Mucosa of gallbladder (tissue), 1 donor: ENCODE data around the gene HOXB5. TPM values are rescaled to one million over a fixed set of nuclear protein-coding genes. Genes with fewer than 3 reads are reported as not detected.

ENCODE experiments used
- DNase-seq: peaks from one replicate; pipeline ENCODE4 v3.0.0-alpha.2; 2020; ENCODE audit warnings: low spot score
- total RNA-seq: library from RNA; stranded (reverse); gene quantifications from one replicate; pipeline ENCODE4 v1.2.1, GENCODE V29; 2021
- donor health status: DM: no; HTN: no; CAD: no.

HOXB5 gene
- total RNA-seq, 1 donor from 2014 or later: 0.49 TPM

DNA sequence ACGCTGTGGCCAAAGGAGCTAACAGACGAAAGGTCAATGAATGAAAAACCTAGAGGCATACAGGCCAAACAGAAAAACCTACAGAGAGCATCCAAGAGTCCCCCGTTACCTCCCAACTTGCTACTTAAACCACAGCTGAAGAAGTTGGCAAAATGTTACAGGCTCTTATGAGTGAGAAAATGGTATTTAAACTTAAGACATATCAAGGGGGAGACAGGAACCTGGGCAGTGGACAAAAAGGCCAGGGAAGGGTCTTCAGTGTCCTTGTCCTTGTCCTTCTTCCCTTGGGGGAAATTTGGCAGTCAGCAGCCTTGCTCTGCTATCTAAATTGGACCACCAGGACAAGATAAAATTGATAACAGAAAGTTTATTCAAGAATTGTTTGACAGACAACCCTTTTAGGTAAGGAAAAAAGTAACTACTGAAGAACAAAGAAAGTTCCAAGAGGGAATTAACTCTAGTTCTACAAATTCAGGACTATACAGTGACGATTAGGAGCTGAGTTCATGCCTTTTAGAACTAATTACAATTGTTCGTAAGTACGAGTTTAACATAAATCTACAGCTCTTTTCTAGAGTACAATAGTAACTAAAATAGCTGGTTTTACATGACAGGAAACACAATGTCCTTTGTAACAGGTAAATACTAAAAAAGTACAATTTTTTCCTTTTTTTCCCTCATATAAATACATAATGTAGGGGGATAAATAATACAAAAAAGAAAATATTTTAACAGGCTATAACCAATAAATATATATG is 44.9 kb downstream of the HOXB5 start:
- no peak for DNase-seq

- DNase-seq: no peak
Measured at GRCh38 chr17:48547808-48548522, 45.6 kb downstream of the HOXB5 start.

GRCh38 chr17:48546924-48547807 is 46.4 kb downstream of the HOXB5 start:
- DNase-seq: no peak

DNA sequence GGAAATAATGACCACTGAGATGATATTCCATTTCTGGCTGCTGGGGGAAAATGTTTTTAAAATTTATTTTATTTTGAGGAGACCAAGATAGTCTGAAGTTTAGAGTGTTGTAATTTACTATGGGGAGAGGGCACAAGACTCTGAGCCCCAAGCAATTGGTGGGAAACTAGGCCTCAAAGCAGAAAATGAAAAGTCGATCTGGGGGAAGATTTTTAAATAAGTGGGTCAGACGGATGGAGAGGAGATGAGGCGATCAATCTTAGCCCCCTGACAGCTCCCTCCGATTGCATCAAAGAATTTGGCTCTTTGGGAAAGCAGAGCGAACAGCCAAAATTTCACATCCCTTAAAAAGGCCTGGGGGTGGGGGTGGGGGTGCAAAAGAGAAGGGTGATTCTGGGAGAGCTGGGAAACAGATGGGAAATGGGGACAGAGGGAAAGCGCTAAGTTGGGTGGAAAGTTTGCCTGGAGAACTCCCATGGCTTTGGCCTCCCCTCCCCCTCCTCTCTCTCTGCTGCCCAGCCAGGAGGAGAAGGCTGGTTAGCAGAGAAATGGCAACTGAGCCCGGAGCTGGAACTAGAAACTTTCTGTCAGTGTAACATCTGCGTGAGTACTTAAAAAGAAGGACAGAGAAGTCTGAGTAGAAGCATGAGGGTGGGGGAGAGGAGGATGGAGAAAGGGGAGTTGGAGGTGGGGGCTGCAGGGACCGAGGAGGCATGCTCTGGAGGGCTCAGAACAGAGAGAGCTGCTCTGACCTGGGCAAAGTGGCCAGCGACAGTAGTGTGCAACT is 47.2 kb downstream of the HOXB5 start:
- no peak for DNase-seq

DNA sequence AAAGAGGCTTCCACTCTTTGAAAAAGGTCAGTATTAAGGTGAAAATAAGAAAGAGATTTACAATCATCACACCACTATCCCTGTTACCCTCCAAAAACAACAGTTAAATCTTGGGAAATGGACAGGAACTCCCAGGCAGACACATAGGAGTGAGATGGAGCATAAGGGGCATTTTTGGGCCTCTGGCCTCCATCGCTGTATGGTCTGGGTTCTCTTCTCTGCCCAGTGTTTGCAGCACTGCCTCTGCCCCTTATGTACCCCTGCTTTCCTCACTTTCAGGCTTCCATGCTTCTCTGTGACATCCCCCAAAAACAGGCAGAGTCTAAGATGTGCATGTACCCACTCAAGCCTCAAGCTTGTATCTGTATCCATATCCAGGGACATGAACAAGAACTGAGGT is 48.0 kb downstream of the HOXB5 start:
- no peak for DNase-seq

DNA sequence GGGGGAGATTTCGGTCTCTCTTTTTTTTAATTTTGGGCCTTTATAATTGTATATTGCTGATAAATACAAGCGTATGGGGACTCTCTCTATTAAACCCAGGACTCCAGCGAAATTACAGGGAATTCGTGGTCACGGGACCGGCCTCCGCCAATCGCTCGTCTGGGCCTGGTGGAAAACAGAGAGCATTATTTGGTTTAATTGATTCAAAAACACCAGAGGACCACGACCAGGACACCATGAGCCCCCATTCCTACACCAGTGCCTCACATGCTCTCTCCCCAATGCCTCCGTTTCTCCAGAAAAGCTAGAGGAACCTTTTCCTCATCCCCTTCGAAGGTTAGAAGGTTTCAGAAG is 48.6 kb downstream of the HOXB5 start, which contains the start of gene HOXB2:
Gene HOXB2 (minus strand): TSS at position 88 of the 354 bp plus-strand sequence. CDS start 198 bp downstream, outside the sequence.
- no peak for DNase-seq

DNA sequence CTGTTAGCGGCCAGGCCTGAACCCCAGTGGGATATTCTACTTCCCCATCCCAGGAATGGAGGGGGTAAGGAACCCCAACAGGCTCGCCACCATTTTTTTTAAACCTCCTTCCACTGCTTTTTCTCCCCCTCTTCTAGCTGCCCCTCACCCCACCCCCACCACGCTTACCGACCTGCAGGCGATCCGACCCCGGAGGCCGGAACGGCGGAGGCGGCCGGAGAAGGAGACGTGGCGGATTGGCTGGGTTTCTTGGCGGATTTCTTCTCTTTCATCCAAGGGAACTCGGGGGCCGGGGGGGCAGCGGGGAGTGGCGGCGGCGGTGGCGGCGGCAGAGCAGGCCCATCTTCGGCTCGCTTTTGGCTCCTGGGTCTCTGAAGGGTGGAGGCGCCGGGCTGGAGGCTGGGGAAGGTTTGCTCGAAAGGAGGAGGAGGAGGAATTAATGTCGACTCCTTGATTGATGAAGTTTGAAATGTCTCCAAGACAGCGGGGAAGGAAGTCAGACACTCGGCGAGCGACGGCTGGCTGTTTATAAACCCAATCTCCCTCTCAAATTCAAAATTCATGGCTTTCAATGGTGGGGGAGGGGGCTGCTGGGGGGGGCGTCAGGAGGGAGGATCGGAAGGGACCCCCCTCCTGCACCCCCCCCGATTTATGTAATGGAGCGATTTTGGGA is 49.1 kb downstream of the HOXB5 start:
- peak; percentile 80 for DNase-seq

- DNase-seq: no peak
Measured at GRCh38 chr17:48543854-48544348, 49.7 kb downstream of the HOXB5 start.

DNA sequence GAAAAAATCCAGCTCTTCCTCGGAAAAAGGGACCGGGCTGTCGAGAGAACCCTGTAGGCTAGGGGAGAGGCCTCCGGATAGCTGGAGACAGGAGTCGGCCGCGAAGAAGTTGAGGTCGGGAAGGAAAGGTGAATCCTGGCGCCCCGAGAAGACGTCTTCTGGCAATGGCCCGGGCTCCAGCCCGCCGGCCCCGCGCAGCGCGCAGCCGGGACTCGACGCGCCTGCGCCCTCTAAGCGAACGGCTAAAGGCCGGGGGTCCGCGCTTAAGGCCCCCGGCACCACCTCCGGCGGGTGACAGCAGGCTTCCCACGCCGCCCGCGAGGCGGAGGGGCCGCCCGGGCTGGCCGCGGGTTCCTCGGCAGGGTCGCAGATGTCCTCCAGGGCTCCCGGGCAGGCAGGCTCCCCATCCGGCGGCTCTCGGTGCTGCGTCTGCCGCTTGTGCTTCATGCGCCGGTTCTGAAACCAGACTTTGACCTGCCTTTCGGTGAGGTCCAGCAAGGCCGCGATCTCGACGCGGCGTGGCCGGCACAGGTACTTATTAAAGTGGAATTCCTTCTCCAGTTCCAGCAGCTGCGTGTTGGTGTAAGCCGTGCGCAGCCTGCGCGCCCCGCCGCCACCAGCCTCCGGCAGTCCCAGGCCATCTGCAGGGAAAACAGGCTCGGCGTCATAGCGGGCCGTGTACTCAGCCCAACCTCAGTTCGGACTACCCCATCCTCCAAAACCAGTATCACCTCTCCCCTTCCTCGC is 50.3 kb downstream of the HOXB5 start:
- no peak for DNase-seq

GRCh38 chr17:48542698-48543106 is 50.9 kb downstream of the HOXB5 start:
- DNase-seq: no peak

DNA sequence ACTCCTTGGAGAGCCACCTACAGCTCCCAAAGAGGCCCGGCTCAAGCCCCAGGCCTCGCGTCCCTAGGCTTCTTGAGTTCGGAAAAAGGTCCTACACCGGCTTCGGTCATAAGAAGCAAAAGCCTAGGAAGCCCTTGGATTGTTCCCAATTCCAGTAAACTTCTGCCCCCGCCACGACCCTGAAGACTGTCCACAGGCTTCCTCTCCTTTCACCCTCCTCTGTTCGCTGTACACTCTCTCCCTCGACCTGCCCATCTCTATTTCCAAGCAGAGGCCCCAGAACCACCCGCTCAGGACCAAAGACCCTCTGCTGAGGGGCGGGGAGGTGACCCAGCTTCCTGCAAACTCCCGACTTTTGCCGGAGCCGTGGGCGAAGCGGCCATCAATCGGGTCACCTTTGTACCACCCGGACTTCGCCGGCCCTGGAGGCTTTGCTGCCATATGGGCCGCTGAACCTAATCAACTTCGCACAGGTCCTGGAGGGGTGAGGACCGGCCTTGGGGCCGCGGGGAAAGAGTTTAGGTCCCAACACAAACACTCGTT is 51.4 kb downstream of the HOXB5 start:
- no peak for DNase-seq

DNA sequence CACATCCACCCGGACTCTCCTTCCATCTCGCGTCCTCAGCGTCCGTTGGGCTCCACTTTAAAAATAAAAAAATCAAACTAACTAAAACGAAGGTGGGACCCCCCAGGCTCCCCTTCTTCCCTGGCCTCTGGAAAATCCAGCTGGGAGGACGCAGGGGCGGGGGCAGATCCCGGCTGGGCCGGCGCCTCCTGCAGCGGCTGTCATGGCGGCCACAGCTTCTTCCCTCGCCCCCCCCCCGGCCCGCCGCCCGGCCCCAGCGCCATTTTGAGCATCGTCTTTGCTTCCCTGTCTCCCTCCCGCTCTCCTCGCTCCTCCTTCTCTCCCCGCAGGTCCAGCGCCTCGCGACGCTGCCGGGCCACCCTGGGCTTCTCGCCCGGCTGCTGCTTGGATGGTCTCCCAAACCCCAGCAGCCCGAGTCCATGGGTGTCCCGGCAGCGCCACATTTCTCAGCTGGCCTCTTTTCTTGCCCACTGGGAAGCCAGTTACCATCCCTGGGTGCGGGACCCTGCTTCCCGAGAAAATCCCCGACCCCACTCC is 51.9 kb downstream of the HOXB5 start:
- DNase-seq: peak; percentile 58

Other genes with a start within 250 kb of the HOXB5 start
- 5.4 TPM for gene SKAP1, start 163.6 kb downstream of the HOXB5 start, total RNA-seq
- gene HOXB1, start 62.8 kb downstream of the HOXB5 start, total RNA-seq: not detected
- 23.4 TPM for gene HOXB2, start 48.7 kb downstream of the HOXB5 start, total RNA-seq
- 6.4 TPM for gene HOXB4, start 15.4 kb downstream of the HOXB5 start, total RNA-seq
- 17.2 TPM for gene HOXB3, start 3.5 kb downstream of the HOXB5 start, total RNA-seq
- 2.0 TPM for gene HOXB6, start 11.2 kb upstream of the HOXB5 start, total RNA-seq
- 0.92 TPM for gene HOXB7, start 17.2 kb upstream of the HOXB5 start, total RNA-seq
- gene HOXB8, start 21.5 kb upstream of the HOXB5 start, total RNA-seq: not detected
- gene HOXB9, start 32.6 kb upstream of the HOXB5 start, total RNA-seq: 0.26 TPM
- not detected for gene PRAC1, start 128.7 kb upstream of the HOXB5 start, total RNA-seq
- gene PRAC2, start 129.4 kb upstream of the HOXB5 start, total RNA-seq: not detected
- 0.12 TPM for gene HOXB13, start 135.0 kb upstream of the HOXB5 start, total RNA-seq
- gene TTLL6, start 223.4 kb upstream of the HOXB5 start, total RNA-seq: 5.1 TPM
- gene CALCOCO2, start 237.3 kb upstream of the HOXB5 start, total RNA-seq: 163 TPM